ENCODE results near the gene GRIN1.
A peak's percentile ranks its signal among the peaks of the same experiment; 100 is the strongest.

Gene GRIN1

DNA sequence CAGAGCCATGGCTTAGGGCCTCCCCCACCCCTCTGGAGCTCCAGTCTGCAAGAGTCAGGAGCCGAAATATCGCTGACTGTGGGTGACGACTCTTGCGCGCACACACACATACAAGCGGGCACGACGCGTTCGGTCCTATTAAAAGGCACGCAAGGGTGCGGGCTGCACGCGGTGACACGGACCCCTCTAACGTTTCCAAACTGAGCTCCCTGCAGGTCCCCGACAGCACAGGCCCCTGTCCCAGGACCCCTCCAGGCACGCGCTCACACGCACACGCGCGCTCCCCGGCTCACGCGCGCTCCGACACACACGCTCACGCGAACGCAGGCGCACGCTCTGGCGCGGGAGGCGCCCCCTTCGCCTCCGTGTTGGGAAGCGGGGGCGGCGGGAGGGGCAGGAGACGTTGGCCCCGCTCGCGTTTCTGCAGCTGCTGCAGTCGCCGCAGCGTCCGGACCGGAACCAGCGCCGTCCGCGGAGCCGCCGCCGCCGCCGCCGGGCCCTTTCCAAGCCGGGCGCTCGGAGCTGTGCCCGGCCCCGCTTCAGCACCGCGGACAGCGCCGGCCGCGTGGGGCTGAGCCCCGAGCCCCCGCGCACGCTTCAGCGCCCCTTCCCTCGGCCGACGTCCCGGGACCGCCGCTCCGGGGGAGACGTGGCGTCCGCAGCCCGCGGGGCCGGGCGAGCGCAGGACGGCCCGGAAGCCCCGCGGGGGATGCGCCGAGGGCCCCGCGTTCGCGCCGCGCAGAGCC, at the start of gene GRIN1:
Gene GRIN1, plus strand, starts transcription at position 433 of the 746 bp plus-strand sequence. CDS start 333 bp downstream, outside the sequence.
- Mint-ChIP-seq H3K4me3 (no peak within 1 kb of the TSS), H3K9me3 (no peaks in the 10 kb centered on the region), H3K27ac (no peak within 1 kb of the TSS), H3K36me3 (no peaks in the 10 kb centered on the region), H3K4me1 (peaks cover 3% of the 10 kb centered on the region), H3K27me3 (peaks cover 34% of the 10 kb centered on the region)

DNA sequence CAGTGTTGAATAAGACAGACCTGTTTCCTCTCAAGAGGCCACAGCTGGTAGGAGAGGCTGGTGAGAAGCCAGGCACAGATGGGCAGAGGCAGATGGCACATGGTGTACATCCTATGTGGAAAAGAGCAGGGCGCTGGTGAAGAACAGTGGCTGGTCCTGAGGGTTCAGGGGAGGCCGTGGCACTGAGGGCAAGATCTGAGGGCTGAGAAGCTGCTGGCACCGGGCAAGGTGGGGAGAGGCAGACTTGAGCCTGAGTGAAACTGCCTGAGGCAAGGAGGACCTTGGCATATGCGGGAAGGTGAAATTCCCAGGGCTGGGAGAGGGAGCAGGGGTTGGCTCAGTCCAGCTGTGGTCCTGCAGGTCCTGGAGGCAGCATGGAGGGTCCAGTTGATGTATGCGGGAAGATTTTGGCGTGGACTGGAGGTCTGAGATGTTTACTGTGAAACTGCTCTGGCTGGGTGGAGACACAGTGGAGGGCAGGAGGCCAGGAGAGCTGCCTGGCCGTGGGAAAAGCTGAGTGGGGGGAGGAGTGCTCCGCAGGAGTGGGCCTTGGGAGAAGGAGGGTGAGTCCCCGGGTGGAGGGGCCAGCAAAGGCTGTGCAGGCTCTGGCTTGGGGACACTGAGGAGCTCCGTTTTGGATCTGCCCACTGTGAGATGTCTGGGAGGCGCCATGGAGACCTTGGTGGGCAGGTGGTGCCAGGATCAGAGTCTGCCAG, 49.6 kb upstream of the GRIN1 start:
- Mint-ChIP-seq H3K9me3 (no peaks in the 10 kb centered on the region), H3K4me3 (peak overlapping the region; percentile 30), H3K27ac (peak overlapping the region; percentile 43)

DNA sequence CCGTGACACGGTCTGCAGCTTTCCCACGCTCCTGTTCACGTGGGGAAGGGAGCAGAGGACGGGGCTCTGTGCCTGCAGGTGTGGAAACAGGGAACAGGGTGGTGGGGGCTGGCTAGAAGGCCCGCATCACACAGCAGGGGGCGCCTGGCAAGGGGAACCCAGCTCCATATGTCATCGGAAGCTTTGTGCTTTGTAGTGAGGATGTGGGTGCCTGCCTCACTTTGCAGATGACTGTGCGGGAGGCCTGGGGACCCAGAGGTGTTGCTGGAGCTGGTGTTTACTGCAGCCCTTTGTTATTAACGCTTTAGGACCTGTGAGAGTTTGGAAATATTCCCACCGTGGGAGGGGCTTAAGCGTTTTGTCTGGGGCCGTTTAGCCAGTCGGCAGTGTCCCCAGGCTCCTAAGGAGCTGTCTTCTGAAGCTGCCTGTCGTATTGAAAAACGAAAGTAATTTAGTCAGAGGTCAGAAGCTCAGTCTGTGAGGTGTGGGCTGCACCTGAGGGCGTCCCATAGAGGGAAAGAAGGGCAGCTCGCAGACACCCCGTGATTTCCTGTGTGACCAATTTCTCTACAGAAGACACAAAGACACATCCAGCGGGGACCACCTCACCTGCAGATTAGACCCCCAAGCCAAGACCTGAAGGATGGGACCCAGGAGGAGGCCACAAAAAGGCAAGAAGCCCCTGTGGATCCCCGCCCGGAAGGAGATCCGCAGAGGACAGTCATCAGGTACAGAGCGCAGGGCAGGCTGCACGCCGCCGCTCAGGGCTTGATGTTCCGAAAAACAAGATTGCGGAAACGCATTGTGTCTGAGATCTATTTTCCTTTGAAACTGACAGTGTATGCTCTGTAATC, 43.1 kb upstream of the GRIN1 start:
- Mint-ChIP-seq H3K27me3 (no peaks in the 10 kb centered on the region), H3K9me3 (no peaks in the 10 kb centered on the region), H3K27ac (peak overlapping the region; percentile 66), H3K4me3 (peak overlapping the region; percentile 81), H3K4me1 (peaks cover 27% of the 10 kb centered on the region), H3K36me3 (peaks cover 5% of the 10 kb centered on the region)

More for the DNA sequence above, 49.6 kb upstream of the GRIN1 start:
- Mint-ChIP-seq H3K27me3 (no peaks in the 10 kb centered on the region), H3K4me1 (peaks cover 42% of the 10 kb centered on the region), H3K36me3 (peaks cover 2% of the 10 kb centered on the region)

DNA sequence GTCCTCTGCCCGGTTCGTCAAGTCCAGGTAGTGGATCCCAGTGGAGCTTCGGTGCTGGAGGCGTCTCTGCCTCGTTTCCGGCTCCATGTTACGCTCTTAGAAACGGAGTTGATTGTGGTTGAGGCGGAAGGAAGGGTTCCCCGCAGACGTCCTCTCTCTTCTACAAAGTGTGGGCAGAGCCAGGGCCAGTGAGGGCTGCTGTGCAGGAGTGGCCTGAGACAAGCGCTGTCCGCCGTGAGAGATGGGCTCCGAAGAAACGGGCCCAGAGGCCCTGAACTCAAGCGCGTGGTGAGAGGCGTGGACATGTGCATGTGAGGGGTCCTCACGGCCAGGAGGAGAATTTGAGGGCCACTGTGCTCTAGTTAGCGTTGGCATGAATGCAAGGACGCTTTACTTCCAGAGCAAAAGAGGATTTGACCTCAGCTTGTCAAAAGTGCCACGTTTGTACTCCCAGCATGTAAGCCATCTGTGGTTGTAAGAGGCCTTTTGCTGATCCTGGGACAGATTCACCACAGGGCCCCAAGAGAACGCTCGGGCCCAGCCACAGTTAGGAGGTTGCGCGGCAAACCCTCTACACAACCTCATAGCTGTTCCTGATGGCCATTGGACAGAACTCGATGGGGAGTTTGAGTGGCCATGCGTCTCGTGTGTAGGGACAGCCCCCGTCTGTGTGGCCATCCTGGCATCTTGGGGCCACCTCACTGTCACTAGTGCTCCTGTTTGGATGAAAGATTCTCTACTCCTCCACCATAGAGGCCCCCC, 42.0 kb upstream of the GRIN1 start:
- peak overlapping the region; percentile 7 for H3K4me3 Mint-ChIP-seq
- peaks cover 27% of the 10 kb centered on the region for H3K4me1 Mint-ChIP-seq

DNA sequence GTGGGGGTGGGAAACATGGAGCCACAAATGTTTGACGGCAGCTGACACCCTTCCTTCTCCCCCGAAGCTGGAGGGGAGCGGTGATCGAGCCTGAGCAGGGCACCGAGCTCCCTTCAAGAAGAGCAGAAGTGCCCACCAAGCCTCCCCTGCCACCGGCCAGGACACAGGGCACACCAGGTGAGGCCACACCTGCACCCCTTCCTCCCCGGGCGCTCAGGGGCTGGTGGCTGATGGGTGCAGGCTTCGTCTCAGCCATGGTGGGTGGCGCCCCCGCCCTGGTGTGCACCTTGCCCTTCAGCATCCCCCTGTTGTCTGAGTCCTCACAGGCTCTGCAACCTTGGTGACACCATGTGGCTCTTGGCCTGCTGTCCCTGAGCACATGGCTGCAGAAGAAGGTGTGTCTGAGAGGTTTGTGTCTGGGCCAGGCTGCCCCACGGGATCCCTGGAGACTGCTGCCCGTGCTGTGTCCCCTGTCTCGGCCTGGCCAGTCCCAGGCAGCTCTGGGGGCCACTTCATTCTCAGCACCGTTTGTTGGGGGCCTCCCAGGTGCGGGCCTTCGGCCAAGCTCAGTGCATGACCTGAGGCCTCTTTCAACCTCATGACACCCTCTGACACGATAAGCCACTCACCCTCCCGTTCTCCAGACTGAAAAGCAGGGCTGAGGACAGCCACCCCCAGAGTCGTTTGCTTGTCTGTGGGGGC, 41.0 kb upstream of the GRIN1 start:
- Mint-ChIP-seq H3K4me3 (no peak overlapping the region), H3K27ac (no peak overlapping the region), H3K36me3 (peaks cover 8% of the 10 kb centered on the region), H3K9me3 (no peaks in the 10 kb centered on the region), H3K27me3 (no peaks in the 10 kb centered on the region), H3K4me1 (peaks cover 21% of the 10 kb centered on the region)

More for the DNA sequence above, 42.0 kb upstream of the GRIN1 start:
- Mint-ChIP-seq H3K27ac (no peak overlapping the region), H3K9me3 (no peaks in the 10 kb centered on the region), H3K27me3 (no peaks in the 10 kb centered on the region), H3K36me3 (peaks cover 8% of the 10 kb centered on the region)

DNA sequence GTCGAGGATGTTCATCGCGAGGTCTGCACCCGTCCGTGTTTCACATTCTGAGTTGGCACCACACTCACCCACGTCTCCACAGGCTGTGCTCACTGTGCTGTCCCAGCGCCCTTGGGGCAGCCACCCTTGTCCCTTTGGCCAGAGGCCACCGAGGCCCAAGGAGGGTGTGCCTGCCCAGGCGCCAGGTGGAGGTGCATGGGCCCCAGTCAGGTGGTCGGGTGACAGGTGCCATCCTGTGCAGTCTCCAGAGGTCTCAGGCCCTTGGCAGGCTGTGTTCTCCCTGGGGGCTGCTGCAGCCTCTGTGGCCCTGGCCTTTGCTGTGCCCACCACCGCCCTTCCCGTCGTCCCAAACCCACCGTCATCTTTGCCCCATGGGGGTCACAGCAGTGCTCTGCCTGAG, 39.7 kb upstream of the GRIN1 start:
- no peaks in the 10 kb centered on the region for H3K27me3 Mint-ChIP-seq
- peaks cover 18% of the 10 kb centered on the region for H3K4me1 Mint-ChIP-seq

DNA sequence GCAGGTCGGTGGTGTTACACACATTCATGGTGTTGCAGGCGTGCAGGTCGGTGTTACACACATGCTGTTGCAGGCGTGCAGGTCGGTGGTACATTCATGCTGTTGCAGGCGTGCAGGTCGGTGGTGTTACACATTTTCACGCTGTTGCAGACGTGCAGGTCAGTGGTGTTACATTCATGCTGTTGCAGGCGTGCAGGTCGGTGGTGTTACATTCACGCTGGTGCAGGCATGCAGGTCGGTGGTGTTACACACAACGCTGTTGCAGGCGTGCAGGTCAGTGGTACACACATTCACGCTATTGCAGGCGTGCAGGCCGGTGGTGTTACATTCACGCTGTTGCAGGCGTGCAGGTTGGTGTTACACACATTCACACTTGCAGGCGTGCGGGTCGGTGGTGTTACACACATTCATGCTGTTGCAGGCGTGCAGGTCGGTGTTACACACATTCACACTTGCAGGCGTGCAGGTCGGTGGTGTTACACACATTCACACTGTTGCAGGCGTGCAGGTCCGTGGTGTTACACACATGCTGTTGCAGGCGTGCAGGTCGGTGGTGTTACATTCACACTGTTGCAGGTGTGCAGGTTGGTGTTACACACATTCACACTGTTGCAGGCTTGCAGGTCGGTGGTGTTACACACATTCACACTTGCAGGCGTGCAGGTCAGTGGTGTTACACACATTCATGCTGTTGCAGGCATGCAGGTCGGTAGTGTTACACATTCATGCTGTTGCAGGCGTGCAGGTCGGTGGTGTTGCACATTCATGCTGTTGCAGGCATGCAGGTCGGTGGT, 35.6 kb upstream of the GRIN1 start:
- Mint-ChIP-seq H3K27me3 (no peaks in the 10 kb centered on the region), H3K27ac (no peak overlapping the region), H3K9me3 (no peaks in the 10 kb centered on the region), H3K4me1 (no peaks in the 10 kb centered on the region), H3K36me3 (peaks cover 10% of the 10 kb centered on the region), H3K4me3 (no peak overlapping the region)

More for the DNA sequence above, 39.7 kb upstream of the GRIN1 start:
- H3K9me3 Mint-ChIP-seq = no peaks in the 10 kb centered on the region
- no peak overlapping the region for H3K4me3 Mint-ChIP-seq
- peaks cover 8% of the 10 kb centered on the region for H3K36me3 Mint-ChIP-seq
- H3K27ac Mint-ChIP-seq = no peak overlapping the region

DNA sequence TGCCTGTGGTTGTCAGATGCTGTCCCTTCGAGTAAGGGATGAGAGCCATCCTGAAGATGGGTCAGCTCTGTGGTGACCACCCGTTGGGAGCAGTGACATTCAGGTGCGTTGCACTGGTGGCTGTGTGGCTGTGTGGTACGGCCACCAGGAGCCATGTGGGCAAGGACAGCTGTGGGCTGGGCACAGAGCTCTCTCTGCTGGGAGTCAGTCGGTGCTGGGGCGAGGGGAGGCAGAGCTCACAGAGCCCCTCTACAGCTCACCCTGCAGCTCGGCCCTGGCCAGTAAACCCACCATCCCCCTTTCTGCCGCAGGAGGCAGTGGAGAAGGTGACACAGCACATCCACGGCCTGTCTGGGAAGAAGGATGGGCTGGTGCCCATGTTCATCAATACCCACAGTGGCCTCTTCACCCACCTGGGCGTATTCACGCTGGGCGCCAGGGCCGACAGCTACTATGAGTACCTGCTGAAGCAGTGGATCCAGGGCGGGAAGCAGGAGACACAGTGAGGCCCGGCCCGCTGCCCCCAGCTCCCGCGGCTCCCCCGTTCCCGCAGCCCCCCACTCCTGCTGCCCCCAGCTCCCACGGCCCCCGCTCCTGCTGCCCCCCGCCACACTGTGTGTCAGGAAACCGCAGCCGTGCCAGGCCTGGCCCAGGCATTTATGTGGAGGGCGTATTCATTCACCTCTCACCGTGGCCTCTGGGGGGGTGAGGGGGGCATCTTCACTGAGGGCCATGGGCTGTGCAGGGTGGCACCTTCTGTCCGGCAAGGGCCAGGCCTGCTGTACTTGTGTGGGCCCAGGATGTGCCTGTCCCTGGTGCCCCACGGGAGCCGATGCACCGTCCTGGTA, 32.9 kb upstream of the GRIN1 start:
- H3K27ac Mint-ChIP-seq = no peak overlapping the region
- no peak overlapping the region for H3K4me3 Mint-ChIP-seq
- no peaks in the 10 kb centered on the region for H3K9me3 Mint-ChIP-seq
- peaks cover 9% of the 10 kb centered on the region for H3K36me3 Mint-ChIP-seq
- no peaks in the 10 kb centered on the region for H3K27me3 Mint-ChIP-seq
- no peaks in the 10 kb centered on the region for H3K4me1 Mint-ChIP-seq

DNA sequence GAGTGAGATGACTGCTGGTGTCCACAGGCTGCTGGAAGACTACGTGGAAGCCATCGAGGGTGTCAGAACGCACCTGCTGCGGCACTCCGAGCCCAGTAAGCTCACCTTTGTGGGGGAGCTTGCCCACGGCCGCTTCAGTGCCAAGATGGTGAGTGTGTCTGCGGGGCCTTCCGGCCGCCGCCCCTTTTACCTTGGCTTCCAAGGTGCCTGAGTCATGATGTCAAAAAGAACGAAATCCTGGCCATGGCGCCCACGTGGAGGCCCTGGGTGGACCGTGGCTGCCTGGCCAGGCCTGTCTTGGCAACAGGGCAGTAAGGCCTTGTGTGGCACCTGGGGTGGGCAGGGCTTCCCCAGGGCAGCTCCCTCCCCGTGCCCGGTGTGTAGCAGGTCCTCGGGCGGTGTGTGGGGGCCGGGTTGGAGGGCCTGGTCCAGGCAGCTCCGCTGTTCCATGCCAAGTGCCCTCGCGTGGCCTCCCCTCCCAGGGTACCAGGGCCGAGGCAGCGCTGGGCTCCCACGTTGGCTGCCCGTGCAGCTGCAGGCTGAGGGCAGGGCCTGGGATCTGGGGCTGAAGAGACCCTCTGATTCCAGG, 32.2 kb upstream of the GRIN1 start:
- H3K27ac Mint-ChIP-seq = no peak overlapping the region
- no peaks in the 10 kb centered on the region for H3K9me3 Mint-ChIP-seq
- H3K27me3 Mint-ChIP-seq = no peaks in the 10 kb centered on the region
- H3K36me3 Mint-ChIP-seq = peaks cover 6% of the 10 kb centered on the region
- H3K4me1 Mint-ChIP-seq = no peaks in the 10 kb centered on the region
- no peak overlapping the region for H3K4me3 Mint-ChIP-seq

DNA sequence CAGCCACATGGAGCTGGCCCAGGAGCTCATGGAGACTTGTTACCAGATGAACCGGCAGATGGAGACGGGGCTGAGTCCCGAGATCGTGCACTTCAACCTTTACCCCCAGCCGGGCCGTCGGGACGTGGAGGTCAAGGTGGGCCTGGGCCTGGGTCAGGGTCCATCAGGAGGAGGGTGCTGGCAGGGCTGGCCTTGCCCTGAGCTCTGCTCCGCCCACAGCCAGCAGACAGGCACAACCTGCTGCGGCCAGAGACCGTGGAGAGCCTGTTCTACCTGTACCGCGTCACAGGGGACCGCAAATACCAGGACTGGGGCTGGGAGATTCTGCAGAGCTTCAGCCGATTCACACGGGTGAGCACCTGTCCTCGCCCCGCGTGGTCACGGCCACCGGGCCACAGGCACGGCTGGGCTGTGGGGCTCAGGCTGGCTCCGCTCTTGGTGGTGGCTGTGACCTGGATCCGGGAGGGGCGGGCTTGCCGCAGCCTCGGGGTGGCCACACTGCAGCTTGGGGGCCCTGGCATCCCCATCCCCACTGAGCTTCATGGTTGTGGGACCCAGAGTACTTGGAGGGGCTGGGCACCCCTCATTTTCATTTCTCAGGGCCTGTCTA, 31.5 kb upstream of the GRIN1 start:
- H3K4me3 Mint-ChIP-seq = no peak overlapping the region
- no peaks in the 10 kb centered on the region for H3K27me3 Mint-ChIP-seq
- H3K9me3 Mint-ChIP-seq = no peaks in the 10 kb centered on the region
- peaks cover 6% of the 10 kb centered on the region for H3K36me3 Mint-ChIP-seq
- H3K27ac Mint-ChIP-seq = no peak overlapping the region
- no peaks in the 10 kb centered on the region for H3K4me1 Mint-ChIP-seq

DNA sequence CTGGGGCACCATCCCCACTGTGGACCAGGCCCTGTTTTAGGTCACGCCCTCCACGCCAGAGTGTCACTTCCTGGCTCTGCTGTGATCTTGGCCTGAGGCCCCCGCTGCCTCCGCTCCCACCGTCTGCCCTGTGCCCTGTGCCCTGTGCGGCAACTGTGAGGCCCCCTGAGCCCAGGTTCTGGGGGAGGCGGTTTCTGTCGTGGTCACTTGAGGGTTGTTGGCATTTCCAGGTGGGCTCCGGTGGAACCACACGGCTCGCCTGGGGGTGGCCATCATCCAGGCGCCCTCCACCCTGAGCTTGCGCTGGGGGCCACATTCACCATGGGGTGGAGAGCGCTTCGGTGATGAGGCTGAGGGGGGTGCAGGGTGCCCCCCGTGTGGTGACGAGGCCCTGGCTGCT, 31.0 kb upstream of the GRIN1 start:
- H3K9me3 Mint-ChIP-seq = no peaks in the 10 kb centered on the region

DNA sequence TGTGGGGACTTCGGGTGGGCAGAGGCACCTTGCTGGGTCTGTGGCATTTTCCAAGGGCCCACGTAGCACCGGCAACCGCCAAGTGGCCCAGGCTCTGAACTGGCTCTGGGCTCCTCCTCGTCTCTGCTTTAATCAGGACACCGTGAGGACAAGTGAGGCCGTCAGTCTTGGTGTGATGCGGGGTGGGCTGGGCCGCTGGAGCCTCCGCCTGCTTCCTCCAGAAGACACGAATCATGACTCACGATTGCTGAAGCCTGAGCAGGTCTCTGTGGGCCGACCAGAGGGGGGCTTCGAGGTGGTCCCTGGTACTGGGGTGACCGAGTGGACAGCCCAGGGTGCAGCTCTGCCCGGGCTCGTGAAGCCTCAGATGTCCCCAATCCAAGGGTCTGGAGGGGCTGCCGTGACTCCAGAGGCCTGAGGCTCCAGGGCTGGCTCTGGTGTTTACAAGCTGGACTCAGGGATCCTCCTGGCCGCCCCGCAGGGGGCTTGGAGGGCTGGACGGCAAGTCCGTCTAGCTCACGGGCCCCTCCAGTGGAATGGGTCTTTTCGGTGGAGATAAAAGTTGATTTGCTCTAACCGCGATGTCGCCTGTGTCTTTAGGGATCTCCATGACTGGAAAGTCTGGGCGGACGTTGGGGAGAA, 30.2 kb upstream of the GRIN1 start:
- Mint-ChIP-seq H3K4me3 (no peak overlapping the region), H3K4me1 (peaks cover 5% of the 10 kb centered on the region), H3K27ac (no peak overlapping the region), H3K9me3 (no peaks in the 10 kb centered on the region), H3K36me3 (peaks cover 6% of the 10 kb centered on the region), H3K27me3 (no peaks in the 10 kb centered on the region)

More for the DNA sequence above, 31.0 kb upstream of the GRIN1 start:
- Mint-ChIP-seq H3K36me3 (peaks cover 6% of the 10 kb centered on the region), H3K4me3 (no peak overlapping the region), H3K27me3 (no peaks in the 10 kb centered on the region), H3K4me1 (peaks cover 3% of the 10 kb centered on the region), H3K27ac (no peak overlapping the region)
